GM19324 (cell line): ENCODE results near the gene ATAD3B.
"Not testable (repeated sequence)": the region's sequence is repeated elsewhere in the genome, so short reads cannot be mapped to it uniquely, and the experiment has no call there.

Source experiments
- ATAC-seq: cut with Tn5 transposase; IDR thresholded peaks from one replicate; pipeline ENCODE4 v1.9.1; 2021; ENCODE audit warnings: mild to moderate bottlenecking, moderate library complexity; ENCODE audit not compliant: unreplicated experiment, low FRiP score

The ATAD3B gene

DNA sequence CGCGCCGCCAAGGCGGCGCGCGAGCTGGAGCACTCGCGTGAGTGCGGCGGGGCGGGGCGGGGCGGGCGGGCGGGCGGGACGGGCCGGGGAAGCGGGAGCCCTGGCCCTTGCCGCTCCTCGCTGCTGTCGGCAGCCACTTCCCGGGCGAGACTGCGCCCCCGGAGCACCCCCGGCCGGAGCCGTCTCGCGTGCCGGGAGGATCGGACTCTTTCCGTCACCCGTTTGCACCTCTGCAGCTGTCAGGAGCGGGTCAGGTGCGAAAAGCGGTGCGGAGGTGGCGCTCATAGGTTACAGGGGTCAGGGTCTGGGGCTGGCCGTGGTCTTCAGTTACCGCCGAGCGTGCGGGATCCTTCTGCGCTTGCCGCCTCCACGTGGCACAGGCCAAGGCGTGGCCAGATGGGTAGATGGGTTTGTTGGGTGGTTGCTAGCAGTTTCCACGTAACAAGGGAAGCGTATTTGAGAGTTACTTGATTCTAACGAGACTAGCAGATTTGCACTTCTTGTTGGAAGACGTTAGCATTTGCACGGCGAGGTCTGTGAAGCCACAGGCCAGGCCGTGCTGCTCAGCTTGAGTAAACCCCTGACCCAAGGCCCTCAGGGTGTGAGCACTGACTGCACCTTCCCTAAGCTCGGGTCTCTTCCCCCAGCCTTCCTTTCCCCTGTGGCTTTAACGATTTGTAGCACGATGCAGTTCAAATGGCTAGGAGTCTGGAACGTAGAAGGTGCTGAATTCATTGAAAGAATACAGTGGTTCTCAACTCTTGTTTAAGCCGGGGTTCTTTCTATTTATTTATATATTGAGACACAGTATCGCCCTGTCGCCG lies 700 bp downstream of the ATAD3B start:
- not testable (repeated sequence) for ATAC-seq

DNA sequence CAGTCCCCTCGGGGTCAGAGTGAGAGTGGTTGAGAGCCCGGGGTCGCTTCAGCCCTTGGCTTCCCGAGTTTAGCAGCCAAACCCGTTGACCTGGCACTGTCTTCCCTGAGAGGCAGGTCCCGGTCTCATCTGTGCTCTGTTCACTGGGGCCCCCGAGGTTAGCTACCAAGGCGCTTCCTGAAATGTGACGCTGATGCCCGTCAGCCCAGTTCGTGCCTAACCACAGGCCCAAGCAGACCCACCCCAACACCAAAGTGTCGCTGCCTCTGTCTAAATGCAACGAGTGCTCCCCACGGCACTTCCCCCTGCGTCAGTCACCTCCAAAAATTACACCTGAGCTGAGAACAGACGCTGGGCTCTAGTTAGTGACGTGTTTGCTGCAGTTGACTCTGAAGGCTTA lies 4.4 kb downstream of the ATAD3B start:
- ATAC-seq = not testable (repeated sequence)

DNA sequence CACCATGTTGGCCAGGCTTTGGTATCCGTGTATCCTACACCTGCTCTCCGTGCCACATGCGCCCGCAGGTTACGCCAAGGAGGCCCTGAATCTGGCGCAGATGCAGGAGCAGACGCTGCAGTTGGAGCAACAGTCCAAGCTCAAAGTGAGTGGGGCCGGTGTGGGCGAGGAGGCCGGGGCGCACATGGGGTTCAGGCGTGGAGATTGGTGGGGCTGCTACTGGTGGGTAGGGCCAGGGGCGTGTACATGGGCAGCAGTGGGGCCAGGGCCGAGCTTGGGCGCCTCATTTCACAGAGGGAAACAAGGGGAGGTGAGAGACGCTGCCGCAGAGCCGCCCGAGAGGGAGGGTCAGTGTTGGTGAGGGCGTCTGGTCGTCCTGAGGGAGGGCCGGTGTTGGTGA lies 5.6 kb downstream of the ATAD3B start:
- no peak for ATAC-seq

DNA sequence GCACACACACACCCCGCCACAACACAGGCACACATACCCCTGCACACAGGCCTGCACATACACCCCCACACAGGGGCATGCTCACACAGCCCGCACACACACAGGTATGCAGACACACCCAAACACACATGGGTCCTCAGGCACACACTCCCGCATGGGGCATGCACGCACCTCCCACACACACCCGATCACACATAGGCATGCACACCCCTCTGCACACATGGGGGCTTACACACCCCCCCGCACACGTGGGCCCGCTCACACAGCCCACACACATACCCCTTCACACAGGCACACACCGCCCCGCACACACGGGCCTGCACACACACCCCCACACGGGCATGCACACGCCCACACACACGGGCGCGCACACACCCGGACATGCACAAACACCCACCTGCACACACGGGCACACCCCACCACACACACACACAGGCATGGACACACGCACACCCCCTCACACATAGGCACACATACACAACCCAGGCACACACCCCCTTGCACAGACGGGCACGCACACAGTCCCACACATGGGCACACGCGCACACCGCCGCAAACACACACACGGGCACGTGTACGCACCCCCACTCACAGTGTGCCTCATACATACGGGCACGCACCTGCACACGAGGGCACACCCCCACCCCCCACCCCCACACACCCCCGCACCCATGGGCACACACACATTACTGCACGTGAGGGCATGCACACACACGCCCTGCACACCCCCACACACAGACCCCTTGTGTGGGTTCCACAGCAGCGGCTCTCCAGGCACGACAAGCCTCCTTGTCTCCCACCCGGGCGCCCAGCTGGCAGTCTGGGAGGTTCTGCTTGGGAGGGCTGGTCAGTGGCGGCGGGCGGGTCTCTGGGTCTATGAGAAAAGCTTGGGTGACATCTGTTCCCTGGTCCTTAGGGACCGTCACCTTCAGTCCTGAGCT lies 8.3 kb downstream of the ATAD3B start:
- ATAC-seq = no peak

DNA sequence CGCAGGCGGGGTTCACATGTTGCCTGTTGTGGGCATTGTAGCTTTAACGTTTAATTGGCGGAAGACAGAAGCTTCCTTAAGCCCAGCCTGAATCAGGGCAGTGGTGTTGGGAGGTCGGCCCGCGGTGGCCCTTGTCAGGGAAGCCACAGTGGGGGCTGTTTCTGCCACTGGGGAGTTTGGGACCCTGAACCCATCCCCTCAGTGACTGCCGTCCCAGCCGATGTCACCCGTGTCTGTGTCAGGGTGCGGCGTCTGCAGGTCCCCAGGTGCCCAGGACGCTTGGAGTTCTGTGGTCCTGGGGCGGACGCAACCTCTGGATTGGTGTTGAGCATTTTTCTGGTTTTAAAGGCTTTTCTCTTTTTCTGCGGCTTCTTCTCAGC lies 8.9 kb downstream of the ATAD3B start:
- ATAC-seq = not testable (repeated sequence)

DNA sequence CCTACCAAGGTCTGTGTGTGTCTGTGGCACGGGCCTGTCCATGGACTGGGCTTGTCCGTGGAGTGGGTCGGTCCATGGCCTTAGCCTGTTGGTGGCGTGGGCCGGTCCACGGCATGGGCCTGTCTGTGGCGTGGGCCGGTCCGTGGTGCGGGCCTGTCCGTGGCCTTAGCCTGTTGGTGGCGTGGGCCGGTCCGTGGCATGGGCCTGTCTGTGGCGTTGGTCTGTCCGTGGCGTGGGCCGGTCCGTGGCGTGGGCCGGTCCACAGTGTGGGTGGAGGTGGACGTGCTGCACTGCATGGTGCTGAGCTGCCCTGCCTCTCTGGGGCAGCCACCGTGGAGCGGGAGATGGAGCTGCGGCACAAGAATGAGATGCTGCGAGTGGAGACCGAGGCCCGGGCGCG lies 10.2 kb downstream of the ATAD3B start:
- ATAC-seq = not testable (repeated sequence)

DNA sequence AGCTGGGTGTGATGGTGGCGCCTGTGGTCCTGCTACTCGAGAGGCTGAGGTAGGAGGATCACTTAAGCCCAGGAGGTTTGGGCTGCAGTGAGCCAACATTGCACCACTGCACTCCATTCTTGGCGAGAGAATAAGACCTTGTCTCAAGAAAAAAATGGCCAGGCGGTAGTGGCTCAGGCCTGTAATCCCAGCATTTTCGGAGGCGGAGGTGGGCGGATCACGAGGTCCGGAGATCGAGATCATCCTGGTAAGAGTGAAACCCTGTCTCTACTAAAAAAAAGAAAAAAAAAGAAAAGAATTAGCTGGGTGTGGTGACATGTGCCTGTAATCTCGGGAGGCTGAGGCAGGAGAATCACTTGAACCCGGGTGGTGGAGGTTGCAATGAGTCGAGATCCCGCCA lies 11.3 kb downstream of the ATAD3B start:
- ATAC-seq = no peak

DNA sequence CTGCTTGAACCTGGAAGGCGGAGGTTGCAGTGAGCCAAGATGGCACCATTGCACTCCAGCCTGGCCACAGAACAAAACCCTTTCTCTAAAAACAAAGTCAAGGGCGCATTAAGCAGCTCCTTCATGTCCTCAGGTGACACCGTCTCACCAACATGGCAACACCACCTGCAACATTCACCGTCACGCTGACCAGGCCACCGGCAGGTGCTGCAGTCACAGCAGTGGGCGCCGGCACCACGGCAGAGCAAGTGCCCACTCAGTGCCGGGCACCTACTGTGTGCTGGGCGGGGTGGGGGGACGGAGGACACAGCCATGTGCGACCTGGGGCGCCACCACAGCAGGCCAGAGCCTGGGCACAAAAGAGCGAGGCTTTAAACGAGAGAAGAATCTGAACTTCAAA lies 12.1 kb downstream of the ATAD3B start:
- ATAC-seq = no peak

- not testable (repeated sequence) for ATAC-seq
Observed at GRCh38 chr1:1484976-1485750, 13.6 kb downstream of the ATAD3B start.

DNA sequence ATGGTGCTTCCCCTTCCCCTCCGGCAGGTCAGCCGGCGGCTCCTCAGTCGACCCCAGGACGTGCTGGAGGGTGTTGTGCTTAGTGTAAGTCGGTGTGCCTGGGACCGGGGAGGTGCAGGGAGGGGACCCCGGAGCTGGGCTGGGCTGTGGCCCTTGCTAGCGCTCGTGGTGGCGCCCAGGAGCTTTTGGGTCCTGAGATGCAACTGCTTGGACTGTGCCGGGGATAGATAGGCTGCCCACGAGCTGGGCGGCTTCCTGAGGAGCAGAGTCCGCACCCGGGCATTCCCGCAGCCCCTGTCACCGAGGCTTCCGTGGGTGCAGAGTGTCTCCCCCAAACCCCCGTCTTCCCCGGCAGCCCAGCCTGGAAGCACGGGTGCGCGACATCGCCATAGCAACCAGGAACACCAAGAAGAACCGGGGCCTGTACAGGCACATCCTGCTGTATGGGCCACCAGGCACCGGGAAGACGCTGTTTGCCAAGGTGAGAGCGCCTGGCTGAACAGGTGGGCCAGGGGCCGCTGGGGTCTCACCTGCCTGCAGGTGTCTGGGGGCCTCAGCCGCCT lies 14.3 kb downstream of the ATAD3B start:
- ATAC-seq = not testable (repeated sequence)

DNA sequence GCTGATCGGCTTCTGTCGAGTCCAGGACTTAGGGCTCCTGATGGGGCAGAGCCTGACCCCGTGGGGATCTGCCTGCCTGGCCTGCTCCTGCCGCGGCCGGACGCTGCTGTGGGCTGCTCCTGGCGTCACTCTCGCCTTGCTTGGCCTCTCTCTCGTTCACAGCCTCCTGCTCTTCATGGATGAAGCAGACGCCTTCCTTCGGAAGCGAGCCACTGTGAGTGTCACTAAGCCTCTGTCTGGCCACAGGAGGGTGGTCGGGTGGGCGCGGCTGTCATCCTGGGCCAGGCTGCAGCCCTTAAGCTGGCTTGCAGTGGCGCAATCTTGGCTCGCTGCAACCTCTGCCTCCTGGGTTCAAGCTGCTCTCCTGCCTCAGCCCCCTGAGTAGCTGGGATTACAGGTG lies 16.1 kb downstream of the ATAD3B start:
- no peak for ATAC-seq

DNA sequence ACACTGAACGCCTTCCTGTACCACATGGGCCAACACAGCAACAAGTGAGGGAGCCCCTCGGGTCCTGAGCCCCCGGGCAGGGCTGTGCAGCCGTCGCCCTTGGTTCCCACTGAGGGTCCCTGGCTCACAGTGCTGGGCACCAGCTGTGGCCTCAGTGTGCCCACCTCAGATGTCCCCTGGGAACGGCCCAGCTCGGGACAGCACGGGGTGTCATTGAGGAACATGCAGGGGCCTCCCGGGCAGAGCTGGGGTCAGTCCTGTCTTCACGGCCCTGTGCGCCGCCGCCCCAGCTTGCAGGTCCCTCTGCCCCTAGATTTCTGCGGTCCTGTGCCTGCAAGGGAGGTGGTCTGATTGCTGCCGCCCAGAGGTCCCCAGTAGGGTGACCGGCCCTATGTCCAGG lies 17.7 kb downstream of the ATAD3B start:
- no peak for ATAC-seq

DNA sequence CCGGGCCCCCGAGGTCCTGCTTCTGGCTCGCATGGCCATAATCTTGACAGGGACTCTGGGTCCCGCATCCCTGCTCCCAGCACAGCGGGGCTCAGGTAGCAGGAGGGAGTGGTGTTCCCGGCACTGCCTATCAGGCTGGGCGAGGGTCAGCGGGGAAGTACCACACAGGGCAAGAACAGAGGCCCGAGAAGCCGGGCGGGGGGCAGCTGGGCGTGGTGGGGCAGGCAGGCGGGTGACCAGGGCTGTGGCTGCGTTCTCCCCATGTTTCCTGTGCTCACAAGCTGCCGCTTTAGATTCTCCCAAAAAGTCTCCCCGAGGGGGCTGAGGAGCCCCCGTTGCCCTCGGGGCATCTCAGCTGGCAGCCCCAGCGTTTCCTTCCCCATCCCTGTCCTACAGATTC lies 18.3 kb downstream of the ATAD3B start:
- no peak for ATAC-seq

DNA sequence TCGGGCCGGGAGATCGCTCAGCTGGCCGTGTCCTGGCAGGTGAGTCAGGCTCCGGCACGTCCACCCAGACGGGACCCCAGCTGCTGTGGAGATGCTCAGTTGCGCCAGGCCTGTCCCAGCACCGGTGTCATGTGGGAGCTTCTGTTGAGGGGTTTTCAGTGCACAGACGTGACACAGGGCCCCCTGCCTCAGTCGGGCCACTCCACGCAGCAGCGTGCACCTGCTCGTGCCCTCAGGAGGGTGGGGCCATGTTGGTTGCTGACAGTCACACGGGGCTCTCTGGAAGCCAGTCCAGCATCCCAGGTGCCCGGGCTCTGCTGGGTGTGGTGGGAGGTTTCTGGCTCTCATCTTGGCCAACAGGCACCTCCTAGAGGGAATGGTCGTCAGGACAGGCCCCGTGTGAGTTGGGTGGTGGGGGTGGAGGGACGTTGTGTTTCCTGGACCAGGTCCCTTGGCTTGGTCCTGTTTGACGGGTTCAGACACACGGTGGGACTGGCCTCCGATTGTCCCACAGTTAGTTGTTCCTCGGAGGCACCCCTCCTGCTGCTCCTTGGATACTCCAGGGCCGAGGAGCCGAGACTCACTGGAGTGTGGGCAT lies 19.2 kb downstream of the ATAD3B start:
- ATAC-seq = no peak

- ATAC-seq = no peak
Observed at GRCh38 chr1:1491601-1492000, 20.0 kb downstream of the ATAD3B start.

DNA sequence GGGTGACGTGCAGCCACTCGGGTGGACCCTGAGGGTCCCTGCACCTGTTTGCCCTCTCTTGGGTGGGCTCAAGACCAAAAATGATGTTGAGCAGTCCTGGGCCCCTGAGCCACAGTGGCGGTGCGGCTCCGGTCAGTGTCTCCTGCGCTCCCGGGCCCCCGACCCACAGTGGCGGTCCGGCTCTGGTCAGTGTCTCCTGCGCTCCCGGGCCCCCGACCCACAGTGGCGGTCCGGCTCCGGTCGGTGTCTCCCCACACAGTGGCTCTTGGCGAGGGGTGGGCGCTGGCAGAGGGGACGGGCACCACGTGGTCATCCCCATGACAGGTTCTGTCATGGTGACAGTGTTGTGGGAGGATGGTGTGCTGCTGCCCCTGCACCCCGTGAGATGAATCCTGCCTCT lies 22.7 kb downstream of the ATAD3B start:
- not testable (repeated sequence) for ATAC-seq

GRCh38 chr1:1495461-1495975 lies 24.0 kb downstream of the ATAD3B start:
- not testable (repeated sequence) for ATAC-seq

DNA sequence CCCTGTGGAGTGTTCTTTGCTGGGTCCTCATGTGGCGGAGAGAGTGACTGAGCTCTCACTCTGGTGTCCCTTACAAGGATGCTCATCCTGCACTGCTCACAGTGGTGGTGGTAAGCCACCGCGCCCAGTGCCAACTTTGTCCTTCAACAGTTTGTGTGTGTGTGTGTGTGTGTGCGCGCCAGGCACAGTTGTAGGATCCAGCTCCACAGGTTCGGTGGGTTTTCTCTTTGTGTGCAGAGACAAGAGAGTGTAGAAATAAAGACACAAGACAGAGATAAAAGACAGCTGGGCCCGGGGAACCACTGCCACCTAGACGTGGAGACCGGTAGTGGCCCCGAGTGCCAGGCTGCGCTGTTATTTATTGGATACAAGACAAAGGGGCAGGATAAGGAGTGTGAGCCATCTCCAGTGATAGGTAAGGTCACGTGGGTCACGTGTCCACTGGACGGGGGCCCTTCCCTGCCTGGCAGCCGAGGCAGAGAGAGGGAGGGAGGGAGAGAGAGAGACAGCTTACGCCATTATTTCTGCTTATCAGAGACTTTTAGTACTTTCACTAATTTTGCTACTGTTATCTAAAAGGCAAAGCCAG lies 33.3 kb downstream of the ATAD3B start:
- ATAC-seq = not testable (repeated sequence)

GRCh38 chr1:1505366-1505798 lies 33.8 kb downstream of the ATAD3B start:
- not testable (repeated sequence) for ATAC-seq
